LHCN-M2 (cell line): ENCODE data around the gene PBX1. TPM values are rescaled to one million over a fixed set of nuclear protein-coding genes. Genes with fewer than 3 reads are reported as not detected.

ENCODE experiments used
- DNase-seq: peaks from one replicate; pipeline ENCODE4 v3.0.0-alpha.2; 2012; ENCODE audit warnings: low read depth
- total RNA-seq: library from RNA; depleted of rRNA; stranded (reverse); fragments of >200 nt; gene quantifications from 2 replicates; pipeline ENCODE4 v1.2.3, GENCODE V29; 2014

The PBX1 gene
- total RNA-seq, 1 experiment from 2014 or later = 3.6 TPM

DNA sequence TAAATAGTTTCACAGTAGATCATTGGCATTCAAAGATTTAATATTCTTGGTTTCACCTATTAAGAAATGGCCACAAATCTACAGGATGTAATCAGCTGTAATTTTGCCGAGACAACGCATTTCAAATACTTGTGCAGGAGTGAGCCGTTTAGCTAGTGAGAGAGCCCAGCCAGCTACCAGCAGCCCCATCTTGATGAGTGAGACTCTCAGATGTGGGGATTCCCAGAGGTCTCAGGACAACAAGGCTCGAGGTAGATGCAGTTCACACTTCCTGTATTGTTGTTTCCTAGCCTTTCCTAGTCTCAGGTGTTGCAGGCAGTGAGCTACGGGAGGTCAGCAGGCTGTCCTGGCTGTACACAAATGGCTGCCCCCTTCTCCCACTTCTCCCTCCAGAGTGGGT is 108.6 kb downstream of the PBX1 start:
- DNase-seq = no peak

- DNase-seq = no peak
Observed at GRCh38 chr1:164668491-164669400, 109.8 kb downstream of the PBX1 start.

- no peak for DNase-seq
Observed at GRCh38 chr1:164670026-164670425, 111.0 kb downstream of the PBX1 start.

DNA sequence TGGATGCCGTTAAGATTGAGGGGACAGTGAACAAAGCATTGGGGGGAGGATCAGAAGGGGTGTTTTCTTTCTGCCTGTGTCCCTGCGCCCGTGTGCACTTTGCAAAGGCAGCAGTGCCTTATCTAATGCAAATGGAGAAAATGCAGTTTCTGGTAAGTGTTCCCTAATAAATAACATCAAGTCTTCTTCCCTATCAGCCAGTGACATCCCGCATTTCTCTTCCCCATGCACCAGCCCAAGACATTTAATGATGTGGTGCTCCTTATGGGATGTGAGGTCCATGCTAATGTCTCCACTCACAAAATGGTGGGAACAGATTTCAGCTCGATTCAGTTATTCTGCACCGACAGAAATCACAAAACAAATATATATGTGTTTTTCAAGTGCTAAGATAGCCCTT is 111.8 kb downstream of the PBX1 start:
- no peak for DNase-seq

DNA sequence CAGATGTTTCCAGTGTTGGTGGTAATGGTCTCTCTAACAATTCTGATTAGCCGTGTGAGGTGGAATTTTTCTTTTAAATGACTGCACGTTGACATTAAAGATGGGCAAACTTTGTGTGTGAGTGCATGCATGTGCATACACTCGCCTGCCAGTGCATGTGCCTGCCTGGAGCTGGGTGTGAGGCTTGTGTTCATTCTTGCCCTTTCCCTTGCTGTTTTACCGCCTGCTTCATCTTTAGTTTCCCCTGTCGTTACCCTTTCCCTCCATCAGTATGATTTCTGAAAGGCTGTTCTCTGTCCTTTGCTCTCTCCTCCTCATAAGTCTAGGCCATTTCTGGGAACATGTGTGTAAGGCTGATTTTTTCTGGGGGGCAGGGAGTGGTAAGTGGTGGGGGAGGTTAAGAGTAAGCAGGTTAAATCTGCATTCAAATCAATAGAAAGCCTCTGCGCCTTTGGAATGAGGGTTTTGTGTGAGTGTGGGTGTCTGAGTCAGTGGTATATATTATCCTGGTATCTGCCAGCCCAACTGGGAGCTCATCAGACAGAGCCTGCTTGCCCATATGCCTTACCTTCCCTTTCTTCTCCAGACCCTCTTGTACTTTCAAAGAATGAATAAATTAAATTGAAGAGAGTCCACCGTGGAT is 112.5 kb downstream of the PBX1 start:
- no peak for DNase-seq

GRCh38 chr1:164671966-164672571 is 113.1 kb downstream of the PBX1 start:
- DNase-seq = no peak

GRCh38 chr1:164672588-164672987 is 113.6 kb downstream of the PBX1 start:
- no peak for DNase-seq

DNA sequence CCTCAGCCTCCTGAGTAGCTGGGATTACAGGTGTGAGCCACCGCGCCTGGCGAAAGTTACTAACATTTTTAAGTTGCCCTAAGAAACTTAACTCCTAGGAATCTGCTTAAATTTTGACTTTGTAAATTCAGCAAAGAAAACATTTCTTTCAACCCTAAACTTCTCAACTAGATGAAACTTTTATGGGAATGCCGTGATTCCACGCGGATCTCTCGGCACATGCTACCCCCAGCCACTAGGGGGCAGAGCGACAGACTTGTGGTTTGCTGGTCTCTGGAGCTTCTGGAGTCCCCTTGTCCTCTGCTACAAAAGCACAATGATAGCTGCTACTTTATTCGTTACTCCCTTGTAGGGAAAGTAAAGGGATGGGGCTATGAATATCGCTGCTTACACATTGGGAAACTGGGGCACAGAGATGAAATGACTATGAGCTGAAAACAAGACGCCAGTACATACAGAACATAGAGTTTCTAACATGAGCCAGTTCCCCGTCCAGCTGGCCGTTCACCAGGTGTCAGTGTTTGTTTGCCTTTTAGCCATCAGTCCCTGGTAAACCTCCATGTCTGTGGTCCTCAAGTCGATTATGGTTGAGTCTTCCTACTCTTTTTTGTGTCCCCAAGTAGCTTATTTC is 114.7 kb downstream of the PBX1 start:
- DNase-seq = peak; percentile 36

GRCh38 chr1:164675342-164675904 is 116.4 kb downstream of the PBX1 start:
- DNase-seq = no peak

GRCh38 chr1:164678136-164678700 is 119.2 kb downstream of the PBX1 start:
- no peak for DNase-seq

GRCh38 chr1:164682570-164682969 is 123.6 kb downstream of the PBX1 start:
- DNase-seq = no peak

DNA sequence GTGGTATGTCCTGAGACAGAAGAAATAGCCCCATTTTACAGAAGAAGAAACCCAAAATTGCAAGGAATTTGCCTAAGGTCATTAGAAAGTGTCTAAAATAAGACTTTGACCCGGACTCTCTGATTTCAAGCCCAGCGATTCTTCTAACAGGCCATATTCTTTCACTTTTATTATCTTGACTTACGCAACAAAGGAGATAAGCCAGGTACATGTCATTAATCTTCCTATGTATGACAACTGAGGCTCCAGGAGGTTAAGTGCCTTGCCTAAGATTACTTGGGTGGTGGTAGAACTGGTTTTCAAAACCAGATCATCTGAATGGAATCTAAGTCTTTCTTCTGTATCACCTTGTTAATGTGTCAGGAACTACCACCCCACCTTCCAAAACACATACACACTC is 124.3 kb downstream of the PBX1 start:
- DNase-seq = no peak

DNA sequence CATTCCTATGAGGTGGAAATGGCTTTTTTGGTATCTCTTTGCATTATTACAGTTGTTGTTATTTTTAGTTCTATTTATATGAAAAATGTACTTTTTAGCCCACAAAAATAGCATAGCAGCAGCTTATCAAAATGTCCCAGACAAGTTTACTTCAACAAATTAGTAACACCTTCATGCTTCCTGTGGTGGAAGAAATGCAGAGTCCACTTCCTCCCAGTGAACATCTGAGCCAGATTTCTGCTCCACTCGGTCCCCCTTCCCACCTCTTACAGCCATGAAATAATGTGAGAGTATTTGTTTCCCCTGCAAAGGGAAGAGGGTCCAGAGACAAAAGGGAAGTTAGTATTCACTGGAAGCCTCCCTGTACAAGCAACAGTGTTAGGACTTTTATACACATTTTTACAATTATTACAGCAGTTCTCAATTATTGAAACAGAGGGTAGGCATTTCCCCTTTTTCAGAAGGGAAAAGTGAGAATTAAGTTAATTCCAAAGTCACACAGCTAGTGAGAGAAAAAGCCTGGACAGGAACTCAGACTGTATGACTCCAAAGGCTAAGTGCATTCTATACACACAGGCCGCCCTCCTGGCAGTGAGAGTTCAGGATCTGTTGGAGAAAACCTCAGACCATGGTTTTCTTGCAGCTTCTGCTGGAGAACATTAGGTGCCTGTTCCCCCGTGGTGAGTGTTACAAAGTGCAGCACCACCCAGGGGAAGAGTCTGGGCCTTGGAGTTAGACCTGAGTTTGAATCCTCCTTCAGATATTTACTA is 126.5 kb downstream of the PBX1 start:
- DNase-seq = no peak

DNA sequence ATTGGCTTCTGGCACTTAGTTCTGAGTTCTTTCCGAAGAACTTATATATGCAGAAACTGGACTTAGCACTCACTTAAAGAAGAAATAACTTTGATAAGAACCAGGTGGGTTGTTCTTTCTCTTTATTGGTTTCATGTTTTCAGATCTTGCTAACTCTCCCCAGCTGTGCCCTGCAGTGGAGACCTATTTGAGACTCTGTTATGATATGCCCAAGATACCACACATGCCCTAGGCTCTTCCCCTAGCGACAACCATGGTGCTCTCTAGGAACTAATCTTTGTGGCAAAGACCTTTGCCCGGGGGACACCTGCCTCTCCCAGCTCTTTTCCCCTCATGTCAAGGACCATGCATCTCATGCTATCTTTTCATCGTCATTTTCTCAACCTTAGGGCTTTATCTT is 128.8 kb downstream of the PBX1 start:
- DNase-seq = no peak

DNA sequence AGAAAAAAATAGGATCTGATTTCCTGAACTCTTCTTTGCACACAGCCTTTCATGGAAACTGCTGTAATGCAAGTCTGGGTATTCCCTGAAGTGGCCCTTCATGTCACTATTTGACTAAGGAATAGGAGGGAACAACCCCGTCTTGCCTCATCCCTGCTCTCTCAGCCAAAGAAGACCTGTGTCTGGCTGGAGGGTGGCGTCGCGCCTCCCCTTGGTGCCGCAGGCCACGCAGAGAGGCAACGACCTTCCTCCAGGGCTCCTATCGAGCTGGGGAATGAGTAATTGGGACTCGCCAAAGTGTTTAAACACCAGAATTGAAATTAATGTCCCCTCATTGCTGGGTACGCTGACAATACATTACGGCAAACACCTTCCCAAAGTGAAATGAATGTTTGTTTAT is 129.8 kb downstream of the PBX1 start:
- no peak for DNase-seq

GRCh38 chr1:164689672-164690511 is 130.9 kb downstream of the PBX1 start:
- DNase-seq = no peak

- no peak for DNase-seq
Observed at GRCh38 chr1:164692420-164692819, 133.4 kb downstream of the PBX1 start.

DNA sequence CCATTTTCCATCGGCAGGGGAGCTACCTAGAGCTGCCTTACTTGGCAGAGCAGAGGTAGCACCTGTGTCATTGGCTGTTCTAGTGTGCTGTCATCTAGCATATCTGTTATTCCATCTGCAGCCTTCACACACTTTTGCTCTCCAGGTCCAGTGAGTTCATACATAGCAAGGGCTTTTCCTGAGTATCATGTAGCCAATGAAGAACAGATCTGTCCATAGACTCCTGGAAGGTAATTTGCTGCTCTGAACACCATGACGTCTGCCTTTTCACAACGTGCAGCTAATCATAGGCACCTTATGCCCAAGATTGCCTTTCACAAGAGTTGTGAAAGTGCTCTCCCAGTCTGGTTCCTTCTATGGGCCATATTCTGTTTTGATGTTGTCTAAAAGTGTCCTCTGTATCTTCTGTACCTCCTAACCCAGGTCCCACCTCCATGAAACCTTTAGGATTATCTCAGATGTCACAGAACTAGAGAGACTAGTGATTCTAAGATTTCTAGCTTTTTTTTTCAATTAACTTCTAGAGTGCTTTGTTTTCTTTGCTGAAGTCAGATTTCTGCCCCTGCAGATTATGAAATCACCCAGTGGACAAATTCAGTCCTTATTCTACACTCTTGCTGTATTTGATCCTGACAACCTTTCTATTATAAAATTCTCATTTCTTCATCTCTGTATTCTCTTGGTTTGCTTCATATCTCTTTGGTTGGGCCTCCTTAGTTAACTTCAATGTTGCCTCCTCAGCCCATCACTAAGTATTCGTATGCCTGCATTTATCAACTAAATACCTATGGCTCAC is 134.8 kb downstream of the PBX1 start:
- DNase-seq = no peak

- DNase-seq = no peak
Observed at GRCh38 chr1:164694505-164694904, 135.5 kb downstream of the PBX1 start.
